C1 segment of cervical spinal cord (tissue), 14 donors: ENCODE results near the gene DYNLT5.
"Not testable (repeated sequence)": the region's sequence is repeated elsewhere in the genome, so short reads cannot be mapped to it uniquely, and the experiment has no call there.

Experiments used
- DNase-seq, 14 donors: peaks; one replicate each; lab custom pipeline; 2025; lab: John Stamatoyannopoulos, UW

DYNLT5 gene

GRCh38 chr1:66788231-66788939 is 36.1 kb downstream of the DYNLT5 start:
- no peak for DNase-seq

GRCh38 chr1:66791621-66792610 is 39.7 kb downstream of the DYNLT5 start:
- no peak for DNase-seq

GRCh38 chr1:66795839-66796238 is 43.6 kb downstream of the DYNLT5 start:
- DNase-seq: not testable (repeated sequence)

GRCh38 chr1:66809245-66809644 is 57.0 kb downstream of the DYNLT5 start:
- no peak for DNase-seq

GRCh38 chr1:66809736-66810326 is 57.6 kb downstream of the DYNLT5 start:
- DNase-seq: no peak

GRCh38 chr1:66824771-66825170 is 72.5 kb downstream of the DYNLT5 start:
- no peak for DNase-seq
